K562 (cell line): ENCODE data around the gene ROM1. TPM values are rescaled to one million over a fixed set of nuclear protein-coding genes. Genes with fewer than 3 reads are reported as not detected.

ENCODE experiments used
- ATAC-seq: fragments of 200-7000 bp; cut with Tn5 transposase; 3 replicates; pipeline ENCODE4 v1.9.1; 2020; ENCODE audit warnings: moderate library complexity
- BruUV-seq: library from RNA; stranded (reverse); fragments of 400-500 nt; replicated peaks from 2 replicates; lab custom pipeline; 2021; lab: Mats Ljungman, UMichigan
- CTCF ChIA-PET: fragments of 300-600 bp; formaldehyde crosslinking; extraction: SDS; loops from one replicate; lab custom pipeline; 2021; ENCODE audit warnings: low intra/inter-chr PET ratio; lab: Yijun Ruan, JAX
- POLR2A ChIA-PET: fragments of 300-600, 350-650 bp; sonication (Branson Sonifier 250); formaldehyde crosslinking; extraction: SDS; loops from one replicate; lab custom pipeline; 2021; ENCODE audit warnings: antibody characterized with exemption, inconsistent platforms; lab: Yijun Ruan, JAX
- DNase-seq, 4 experiments: peaks; one replicate each; pipeline versions ENCODE4 v3.0.0 to v3.0.0-alpha.2; 2011 to 2018; ENCODE audit warnings: low spot score in 3 of 4, mixed read lengths in 3 of 4; ENCODE audit errors: extremely low read depth in 1 of 4
- FAIRE-seq: peaks from 2 replicates; lab custom pipeline; 2011; peaks lifted over from hg19 to GRCh38; lab: Jason Lieb, UNC
- H2AFZ ChIP-seq: 2 replicates; pipeline ENCODE4 v1.6.0; 2011; ENCODE audit warnings: low read depth, low read length, control low read depth, inconsistent platforms
- H3K27ac ChIP-seq: fragments of 200-600 bp; 3 replicates; pipeline ENCODE4 v1.8.0; 2011; ENCODE audit warnings: low read depth, mild to moderate bottlenecking, control low read depth, inconsistent platforms, low read length, moderate library complexity, mixed read lengths; ENCODE audit errors: extremely low read depth
- H3K27me3 ChIP-seq, 2 experiments: fragments of 300-600 bp in 1 of 2; 2 replicates in 1 of 2; 3 replicates in 1 of 2; pipeline versions ENCODE4 v1.6.0 to v1.8.0; 2011; ENCODE audit warnings: inconsistent platforms in 2 of 2, low read length in 2 of 2, mild to moderate bottlenecking in 1 of 2, mixed read lengths in 1 of 2, moderate library complexity in 1 of 2; ENCODE audit not compliant: control insufficient read depth in 2 of 2, insufficient read depth in 2 of 2
- H3K36me3 ChIP-seq: fragments of 300-600 bp; 3 replicates; pipeline ENCODE4 v1.8.0; 2011; ENCODE audit warnings: mild to moderate bottlenecking, low read length, inconsistent platforms; ENCODE audit not compliant: control insufficient read depth, insufficient read depth
- H3K4me1 ChIP-seq, 2 experiments: fragments of 200-600 bp in 1 of 2; replicated peaks in 1 of 2; 2 replicates in 1 of 2; 3 replicates in 1 of 2; pipeline versions ENCODE4 v1.5.1 to v1.8.0; 2011; ENCODE audit warnings: inconsistent platforms in 2 of 2, low read length in 2 of 2, mild to moderate bottlenecking in 1 of 2, mixed read lengths in 1 of 2, moderate library complexity in 1 of 2; ENCODE audit not compliant: control insufficient read depth in 2 of 2, insufficient read depth in 2 of 2
- H3K4me2 ChIP-seq: 2 replicates; pipeline ENCODE4 v1.6.1; 2011; ENCODE audit warnings: low read length, control low read depth, inconsistent platforms, mixed read lengths; ENCODE audit not compliant: insufficient read depth
- H3K4me3 ChIP-seq: fragments of 200-600 bp; sonication (generic), shearing (Covaris generic); 2 replicates; pipeline ENCODE4 v1.5.1; 2016; ENCODE audit warnings: control low read depth, inconsistent platforms
- H3K79me2 ChIP-seq: fragments of 200-600 bp; 3 replicates; pipeline ENCODE4 v1.8.0; 2011; ENCODE audit warnings: low read length, inconsistent platforms; ENCODE audit not compliant: control insufficient read depth, insufficient read depth
- H3K9ac ChIP-seq, 2 experiments: 2 replicates each; pipeline versions ENCODE4 v1.6.0 to v1.6.1; 2011; ENCODE audit warnings: low read depth in 2 of 2, low read length in 2 of 2, control low read depth in 1 of 2, inconsistent platforms in 1 of 2, mild to moderate bottlenecking in 1 of 2, mixed read lengths in 1 of 2; ENCODE audit not compliant: insufficient read depth in 1 of 2
- H3K9me1 ChIP-seq: one replicate; pipeline ENCODE4 v1.6.0; 2011; ENCODE audit warnings: inconsistent platforms, mild to moderate bottlenecking, low read length, moderate library complexity; ENCODE audit not compliant: control insufficient read depth, insufficient read depth
- H3K9me3 ChIP-seq: replicated peaks from 2 replicates; pipeline ENCODE4 v1.5.1; 2011; ENCODE audit warnings: low read depth, low read length, inconsistent platforms; ENCODE audit not compliant: control insufficient read depth, insufficient read depth
- H4K20me1 ChIP-seq: replicated peaks from 2 replicates; pipeline ENCODE4 v1.6.1; 2011; ENCODE audit warnings: low read length, inconsistent platforms, mixed read lengths; ENCODE audit not compliant: control insufficient read depth, insufficient read depth
- POLR2AphosphoS5 ChIP-seq: IDR thresholded peaks from 2 replicates; pipeline ENCODE4 v1.6.1; 2011; ENCODE audit warnings: mild to moderate bottlenecking, low read depth, low read length, moderate library complexity; ENCODE audit not compliant: control insufficient read depth, insufficient read depth
- PRMT5 ChIP-seq: sonication (generic); formaldehyde crosslinking; IDR thresholded peaks from 2 replicates; pipeline ENCODE4 v1.5.0; 2020; ENCODE audit warnings: missing genetic modification reagents
- SMARCA4 ChIP-seq: fragments of 450-650 bp; IDR thresholded peaks from 2 replicates; pipeline ENCODE4 v1.6.1; 2016
- ZBTB7A ChIP-seq: IDR thresholded peaks from 2 replicates; pipeline ENCODE4 v1.6.1; 2011; ENCODE audit warnings: low read depth, mild to moderate bottlenecking, low read length, moderate library complexity, borderline replicate concordance; ENCODE audit not compliant: control insufficient read depth
- WGBS: fragments of 100-300 bp; shearing (Covaris generic); methylation state at CpG from one replicate; pipeline ENCODE4 v1.1.6; 2016; ENCODE audit warnings: low coverage, mixed read lengths; ENCODE audit not compliant: insufficient coverage; ENCODE audit errors: missing lambda C conversion rate; 5-methylcytosine and 5-hydroxymethylcytosine counted together
- in situ Hi-C: fragments of 300-500 bp; cut with MboI; formaldehyde crosslinking; loops from 4 replicates; pipeline ENCODE4 v1.15.0; 2018; ENCODE audit warnings: inconsistent platforms, mixed read lengths
- intact Hi-C: fragments of 100-400 bp; cut with micrococcal nuclease; formaldehyde crosslinking; loops from 2 replicates; pipeline ENCODE4 v1.14.2; 2022
- polyA plus RNA-seq, 8 experiments: library from polyadenylated mRNA; depleted of rRNA in 4 of 8; stranded (reverse) in 5 of 8; unstranded in 3 of 8; fragments of >200 nt; fragmentation: Nextera tagmentation in 2 of 8; fragmentation: Illumina TruSeq in 1 of 8; extraction: Ambion mirVana in 2 of 8; extraction: Trizol in 1 of 8; gene quantifications; 2 replicates each; pipeline versions ENCODE4 v1.2.1 to v1.2.3, GENCODE V29; 2011 to 2014; ENCODE audit warnings: inconsistent platforms in 1 of 8, missing spikeins in 1 of 8
- total RNA-seq, 7 experiments: library from RNA; depleted of rRNA in 6 of 7; stranded (reverse); fragments of >200 nt in 6 of 7; fragmentation: Illumina TruSeq in 2 of 7; extraction: Trizol in 2 of 7; gene quantifications; 2 replicates each; pipeline versions ENCODE4 v1.2.1 to v1.2.3, GENCODE V29; 2011 to 2021; ENCODE audit warnings: low replicate concordance in 1 of 7
- TF ChIP-seq, protein P1 (sequence below): sonication (generic); formaldehyde crosslinking; IDR thresholded peaks from 2 replicates; pipeline ENCODE4 v1.8.1; 2023; ENCODE audit warnings: mild to moderate bottlenecking, missing genetic modification reagents
- TF ChIP-seq, protein P2 (sequence below): fragments of 250-450 bp; sonication (Bioruptor Pico); IDR thresholded peaks from 2 replicates; pipeline ENCODE4 v1.5.0; 2022; ENCODE audit warnings: mild to moderate bottlenecking
- TF ChIP-seq, protein P3 (sequence below): fragments of 450-650 bp; formaldehyde crosslinking; conservative IDR thresholded peaks from 2 replicates; pipeline ENCODE4 v1.4.0; 2022; ENCODE audit warnings: mild to moderate bottlenecking, missing genetic modification characterization

ROM1 gene
- total and polyA plus RNA-seq, 9 of the 15 experiments (the other 6 are each of a cell fraction or from before 2014, with no cell fraction given) = 0.75 to 4.0 (median 2.6) TPM

DNA sequence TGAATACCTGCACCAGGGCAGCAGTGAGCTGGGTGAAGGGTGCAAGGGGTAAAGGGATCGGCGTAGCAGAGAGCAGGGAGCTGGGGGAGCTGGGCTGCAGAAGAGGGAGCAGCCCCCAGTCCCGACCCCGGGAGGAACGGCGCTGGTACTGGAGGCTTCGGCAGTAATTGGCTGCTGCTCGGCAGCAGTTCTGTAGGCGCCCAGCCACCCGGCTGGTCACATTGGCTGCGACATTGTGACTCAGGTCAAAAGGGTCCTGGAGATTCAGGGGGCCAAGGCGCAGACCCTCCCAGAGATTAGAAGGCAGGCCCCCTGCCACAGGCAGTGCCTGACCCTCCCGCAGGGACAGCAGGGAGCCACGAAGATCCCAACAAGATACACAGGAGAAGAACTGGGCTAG, 37.2 kb upstream of the ROM1 start:
- Histone ChIP-seq H3K4me1 (peaks cover 19 to 37% of the 10 kb centered on the region in 2 experiments; a peak in 4 of 5 replicates), H3K36me3 (peaks cover 76% of the 10 kb centered on the region), H4K20me1 (peaks cover 3% of the 10 kb centered on the region; the same call in 1 of the 2 replicates), H3K9me3 (no peaks in the 10 kb centered on the region), H3K9me1 (no peaks in the 10 kb centered on the region), H3K79me2 (peaks cover 45% of the 10 kb centered on the region), H3K4me2 (no peak overlapping the region), H2AFZ (no peak overlapping the region), H3K27me3 (no peaks in the 10 kb centered on the region), H3K4me3 (no peak overlapping the region), H3K9ac (peak overlapping the region in 1 of 2 experiments; percentile 98; a peak in 2 of 4 replicates)
- DNase-seq (no peak), ATAC-seq (no peak), FAIRE-seq (no peak)
- ChIA-PET CTCF (no interaction called here), POLR2A (interaction anchor here (0.7 to 3.8 kb wide), 5 partner anchors 8 to 23 kb away, joined by 3 to 34 read pairs (median 13); partner anchors contain the start of gene TUT1)
- in situ Hi-C loops (no loop called here), intact Hi-C loops (no loop called here)
- no TSS peak for BruUV-seq
- 90% methylated on average over 12 of the region's 14 CpGs for WGBS
- TF ChIP-seq SMARCA4 = no peak
- TF ChIP-seq, protein P1, sequence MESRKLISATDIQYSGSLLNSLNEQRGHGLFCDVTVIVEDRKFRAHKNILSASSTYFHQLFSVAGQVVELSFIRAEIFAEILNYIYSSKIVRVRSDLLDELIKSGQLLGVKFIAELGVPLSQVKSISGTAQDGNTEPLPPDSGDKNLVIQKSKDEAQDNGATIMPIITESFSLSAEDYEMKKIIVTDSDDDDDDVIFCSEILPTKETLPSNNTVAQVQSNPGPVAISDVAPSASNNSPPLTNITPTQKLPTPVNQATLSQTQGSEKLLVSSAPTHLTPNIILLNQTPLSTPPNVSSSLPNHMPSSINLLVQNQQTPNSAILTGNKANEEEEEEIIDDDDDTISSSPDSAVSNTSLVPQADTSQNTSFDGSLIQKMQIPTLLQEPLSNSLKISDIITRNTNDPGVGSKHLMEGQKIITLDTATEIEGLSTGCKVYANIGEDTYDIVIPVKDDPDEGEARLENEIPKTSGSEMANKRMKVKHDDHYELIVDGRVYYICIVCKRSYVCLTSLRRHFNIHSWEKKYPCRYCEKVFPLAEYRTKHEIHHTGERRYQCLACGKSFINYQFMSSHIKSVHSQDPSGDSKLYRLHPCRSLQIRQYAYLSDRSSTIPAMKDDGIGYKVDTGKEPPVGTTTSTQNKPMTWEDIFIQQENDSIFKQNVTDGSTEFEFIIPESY (CRISPR knock-in tag) = no peak
- TF ChIP-seq PRMT5 (CRISPR knock-in tag) = no peak
- no peak for TF ChIP-seq POLR2AphosphoS5
- TF ChIP-seq, protein P2, sequence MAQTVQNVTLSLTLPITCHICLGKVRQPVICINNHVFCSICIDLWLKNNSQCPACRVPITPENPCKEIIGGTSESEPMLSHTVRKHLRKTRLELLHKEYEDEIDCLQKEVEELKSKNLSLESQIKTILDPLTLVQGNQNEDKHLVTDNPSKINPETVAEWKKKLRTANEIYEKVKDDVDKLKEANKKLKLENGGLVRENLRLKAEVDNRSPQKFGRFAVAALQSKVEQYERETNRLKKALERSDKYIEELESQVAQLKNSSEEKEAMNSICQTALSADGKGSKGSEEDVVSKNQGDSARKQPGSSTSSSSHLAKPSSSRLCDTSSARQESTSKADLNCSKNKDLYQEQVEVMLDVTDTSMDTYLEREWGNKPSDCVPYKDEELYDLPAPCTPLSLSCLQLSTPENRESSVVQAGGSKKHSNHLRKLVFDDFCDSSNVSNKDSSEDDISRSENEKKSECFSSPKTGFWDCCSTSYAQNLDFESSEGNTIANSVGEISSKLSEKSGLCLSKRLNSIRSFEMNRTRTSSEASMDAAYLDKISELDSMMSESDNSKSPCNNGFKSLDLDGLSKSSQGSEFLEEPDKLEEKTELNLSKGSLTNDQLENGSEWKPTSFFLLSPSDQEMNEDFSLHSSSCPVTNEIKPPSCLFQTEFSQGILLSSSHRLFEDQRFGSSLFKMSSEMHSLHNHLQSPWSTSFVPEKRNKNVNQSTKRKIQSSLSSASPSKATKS = no peak
- TF ChIP-seq, protein P3, sequence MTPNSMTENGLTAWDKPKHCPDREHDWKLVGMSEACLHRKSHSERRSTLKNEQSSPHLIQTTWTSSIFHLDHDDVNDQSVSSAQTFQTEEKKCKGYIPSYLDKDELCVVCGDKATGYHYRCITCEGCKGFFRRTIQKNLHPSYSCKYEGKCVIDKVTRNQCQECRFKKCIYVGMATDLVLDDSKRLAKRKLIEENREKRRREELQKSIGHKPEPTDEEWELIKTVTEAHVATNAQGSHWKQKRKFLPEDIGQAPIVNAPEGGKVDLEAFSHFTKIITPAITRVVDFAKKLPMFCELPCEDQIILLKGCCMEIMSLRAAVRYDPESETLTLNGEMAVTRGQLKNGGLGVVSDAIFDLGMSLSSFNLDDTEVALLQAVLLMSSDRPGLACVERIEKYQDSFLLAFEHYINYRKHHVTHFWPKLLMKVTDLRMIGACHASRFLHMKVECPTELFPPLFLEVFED = no peak
- no peak for TF ChIP-seq ZBTB7A
- TF ChIP-seq, all 486 proteins: peak for 0
- no peak overlapping the region; the same call in 2 of the 3 replicates for H3K27ac ChIP-seq
